HG03095 (cell line): ENCODE measurements around the gene KLC1.

ENCODE experiments used
- ATAC-seq: cut with Tn5 transposase; IDR thresholded peaks from one replicate; pipeline ENCODE4 v1.9.1; 2021; ENCODE audit warnings: moderate library complexity; ENCODE audit not compliant: unreplicated experiment

KLC1 gene

DNA sequence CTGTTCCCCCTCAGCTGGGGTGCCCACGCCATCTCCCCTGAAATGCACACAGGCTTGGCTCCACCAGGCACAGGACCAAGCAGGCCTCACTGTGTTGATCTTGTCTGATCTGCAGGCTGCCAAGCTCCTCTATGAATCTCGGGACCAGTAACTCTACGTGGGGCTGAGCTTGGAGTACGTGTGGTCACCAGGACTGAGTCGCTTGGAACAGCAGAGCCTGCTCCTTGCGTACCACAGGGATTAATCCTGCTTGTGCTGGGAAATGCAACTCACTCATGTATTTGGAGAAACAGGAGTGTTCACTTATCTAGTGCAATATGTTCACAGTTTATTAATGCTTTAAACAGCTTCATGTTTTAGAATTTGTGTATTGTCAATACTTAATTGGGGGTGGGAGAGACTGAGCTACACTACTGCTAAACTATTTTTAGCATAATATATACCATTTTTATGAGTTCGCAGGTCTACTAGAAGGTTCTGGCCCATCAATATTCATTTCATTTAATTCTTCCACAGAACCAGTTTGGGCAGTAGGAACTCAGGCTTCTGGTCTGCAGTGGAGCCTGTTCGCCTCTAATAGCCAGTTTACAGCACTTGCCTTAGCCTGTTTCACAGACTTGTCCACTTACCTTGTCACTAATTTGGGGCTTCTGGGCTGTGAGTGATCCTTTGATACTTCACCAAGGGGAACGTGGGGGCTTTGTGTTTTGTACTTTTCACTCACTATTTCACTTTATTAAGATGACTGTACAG lies 104.0 kb downstream of the KLC1 start:
- ATAC-seq: no peak

DNA sequence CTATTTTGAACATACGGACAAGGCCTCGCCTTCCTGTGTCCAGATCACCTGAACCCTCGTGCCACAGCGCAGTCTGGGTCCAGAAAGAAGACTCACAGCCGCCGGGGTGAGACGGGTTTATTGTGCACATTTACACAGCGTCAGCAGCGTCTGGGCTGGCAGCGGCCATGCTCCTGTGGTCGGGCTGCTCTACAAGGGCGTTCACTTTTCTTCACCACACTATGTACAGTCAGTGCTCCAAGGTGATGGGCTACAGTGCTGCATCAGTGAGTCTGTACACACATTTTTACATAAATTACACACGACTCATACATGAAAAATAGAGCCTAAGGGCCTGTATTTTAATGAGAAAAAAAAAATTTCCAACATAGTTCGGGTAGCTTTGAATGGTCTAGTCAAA lies 104.6 kb downstream of the KLC1 start:
- no peak for ATAC-seq

DNA sequence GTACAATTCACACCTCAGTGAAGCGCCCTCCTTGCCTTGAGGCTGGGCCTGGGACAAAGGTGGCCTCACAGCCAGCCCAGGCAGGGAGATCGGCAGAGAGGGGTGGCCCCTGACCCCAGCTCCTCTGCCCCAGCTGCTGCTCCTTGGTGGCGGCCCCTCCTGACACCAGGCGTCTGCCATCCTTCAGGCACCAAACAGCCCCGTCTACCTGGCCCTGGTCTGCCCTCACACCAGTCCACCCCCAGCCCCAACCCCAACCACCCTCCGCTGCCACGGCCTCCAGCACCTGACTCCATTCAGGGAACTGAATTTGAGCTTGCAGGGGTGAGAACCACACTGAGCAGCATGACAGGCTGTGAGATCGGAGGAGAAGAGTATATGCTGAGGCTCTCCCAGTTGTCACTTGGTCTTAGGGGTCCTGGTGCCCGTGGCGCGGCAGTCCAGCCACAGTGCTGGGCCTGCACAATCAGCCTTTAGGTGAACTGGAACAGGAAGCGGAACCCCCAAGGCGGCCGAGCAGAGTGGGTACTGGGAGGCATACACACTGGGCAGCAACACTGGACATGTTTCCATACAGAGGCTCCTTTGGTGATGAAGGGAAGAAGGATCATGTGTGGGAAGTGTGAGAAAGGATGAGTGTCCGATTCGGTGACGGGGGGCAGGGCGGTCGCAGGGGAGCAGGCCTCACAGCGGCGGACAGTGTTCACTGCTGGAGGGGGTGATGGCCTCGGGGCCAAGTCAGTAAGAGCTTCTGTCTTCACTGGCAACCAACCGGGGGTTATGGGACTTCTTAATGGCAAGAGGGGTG lies 105.3 kb downstream of the KLC1 start:
- no peak for ATAC-seq

DNA sequence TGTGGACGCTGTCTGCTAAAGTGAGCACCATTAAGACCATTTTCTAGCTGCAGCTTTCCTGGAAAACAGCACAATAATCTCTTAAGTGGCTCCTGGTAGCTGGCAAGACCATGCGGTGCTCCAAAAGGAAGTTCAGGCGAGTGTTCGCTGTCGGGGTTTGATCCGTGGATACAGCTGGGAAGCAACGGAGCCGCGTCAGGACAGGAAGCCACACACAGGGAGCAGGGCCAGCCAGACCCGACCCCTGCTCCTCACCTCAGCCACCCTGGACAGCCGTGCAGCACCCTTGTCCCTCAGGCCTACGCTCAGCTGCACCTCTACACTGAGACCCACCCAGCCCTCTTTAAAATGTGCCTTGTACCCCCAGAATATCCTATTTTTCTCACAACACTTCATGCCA lies 106.0 kb downstream of the KLC1 start:
- no peak for ATAC-seq

DNA sequence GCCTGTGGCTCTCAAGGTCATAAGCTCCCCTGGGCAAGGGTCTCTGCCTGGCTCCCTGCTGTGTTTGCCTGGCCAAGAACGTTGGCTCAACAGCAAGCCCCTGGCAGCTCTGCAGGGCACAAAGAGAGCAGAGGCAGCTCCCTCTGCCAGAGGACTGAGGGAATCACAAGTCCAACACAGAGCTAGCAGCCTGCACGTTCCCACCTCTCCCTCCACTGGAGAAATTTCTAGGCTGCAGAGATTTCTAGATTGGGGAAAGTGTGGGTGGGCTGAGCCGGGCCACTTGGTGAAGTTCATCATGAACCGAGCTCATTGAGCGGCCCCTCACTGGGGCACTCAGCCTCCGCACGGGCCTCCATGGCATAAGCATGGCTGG lies 106.4 kb downstream of the KLC1 start:
- no peak for ATAC-seq

DNA sequence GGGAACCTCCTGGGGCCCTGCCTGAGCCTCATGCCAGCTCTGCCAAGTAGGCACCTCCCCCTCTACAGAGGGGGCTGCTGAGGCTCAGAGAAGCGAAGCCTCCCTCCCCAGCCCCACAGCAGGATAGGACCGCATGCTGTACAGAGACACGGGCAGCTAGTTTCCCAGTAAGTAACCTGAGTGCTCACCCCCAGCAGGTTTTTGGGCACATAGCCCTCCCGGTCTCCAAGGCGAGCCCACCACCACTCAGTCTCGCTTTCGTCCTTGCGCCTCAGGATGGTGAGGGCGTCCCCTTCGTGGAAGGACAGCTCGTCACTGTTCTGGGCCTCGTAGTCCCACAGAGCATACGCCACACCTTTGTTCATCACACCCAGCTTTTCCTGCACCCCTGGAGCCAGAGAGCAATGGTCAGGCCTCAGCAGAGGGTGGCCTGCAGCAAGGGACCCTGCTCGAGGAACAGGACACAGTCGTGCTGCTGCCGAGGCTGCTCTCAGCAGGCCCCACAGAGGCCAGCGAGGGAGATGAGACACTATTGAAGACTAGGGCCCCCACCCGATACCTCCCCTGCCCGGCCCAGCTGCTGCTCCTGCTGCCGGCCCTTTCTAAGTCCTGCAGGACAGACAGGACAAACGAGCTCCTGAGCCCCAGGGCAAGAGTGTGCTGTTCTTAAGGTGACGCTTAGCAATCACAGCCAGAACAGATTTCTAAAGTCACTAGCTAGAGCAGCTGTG lies 107.0 kb downstream of the KLC1 start:
- no peak for ATAC-seq

DNA sequence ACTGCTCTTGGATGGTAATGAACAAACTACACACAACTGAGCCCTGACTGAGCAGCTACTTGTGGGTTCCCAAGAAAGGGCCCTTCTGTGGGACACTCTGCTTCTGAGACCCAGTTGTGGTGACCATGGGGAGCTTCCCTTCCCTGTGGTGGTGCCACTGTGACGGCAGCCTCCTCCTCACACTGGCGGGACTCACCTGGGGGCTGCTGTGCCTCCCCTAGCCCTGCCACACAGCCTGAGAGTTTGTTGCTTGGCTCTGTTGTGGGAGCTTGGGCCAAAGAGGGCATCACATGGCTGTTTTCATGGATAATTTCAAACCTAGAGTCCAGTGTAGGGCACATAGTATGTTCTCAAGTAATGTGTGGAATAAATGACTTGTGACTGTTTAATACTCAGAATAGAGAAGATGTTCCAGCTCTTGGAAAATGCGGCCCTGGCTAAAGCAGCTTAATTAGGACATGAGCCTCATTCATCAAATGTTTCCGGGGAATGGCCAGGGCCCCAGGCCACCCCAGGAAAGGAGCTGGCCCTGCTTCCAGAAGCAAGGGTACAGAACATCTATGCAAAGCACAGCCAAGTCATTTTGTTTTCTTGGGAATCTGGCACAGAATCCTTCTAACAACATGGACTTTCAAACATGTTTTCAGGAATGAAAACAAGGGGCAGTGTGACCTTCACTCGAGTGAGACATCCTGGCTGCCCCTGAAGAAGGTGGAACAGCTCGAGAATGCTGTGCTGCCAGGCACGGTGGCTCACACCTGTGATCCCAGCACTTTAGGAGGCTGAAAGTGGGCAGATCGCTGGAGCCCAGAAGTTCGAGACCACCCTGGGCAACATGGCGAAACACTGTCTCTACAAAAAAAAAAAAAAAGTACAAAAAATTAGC lies 107.8 kb downstream of the KLC1 start:
- ATAC-seq: no peak

DNA sequence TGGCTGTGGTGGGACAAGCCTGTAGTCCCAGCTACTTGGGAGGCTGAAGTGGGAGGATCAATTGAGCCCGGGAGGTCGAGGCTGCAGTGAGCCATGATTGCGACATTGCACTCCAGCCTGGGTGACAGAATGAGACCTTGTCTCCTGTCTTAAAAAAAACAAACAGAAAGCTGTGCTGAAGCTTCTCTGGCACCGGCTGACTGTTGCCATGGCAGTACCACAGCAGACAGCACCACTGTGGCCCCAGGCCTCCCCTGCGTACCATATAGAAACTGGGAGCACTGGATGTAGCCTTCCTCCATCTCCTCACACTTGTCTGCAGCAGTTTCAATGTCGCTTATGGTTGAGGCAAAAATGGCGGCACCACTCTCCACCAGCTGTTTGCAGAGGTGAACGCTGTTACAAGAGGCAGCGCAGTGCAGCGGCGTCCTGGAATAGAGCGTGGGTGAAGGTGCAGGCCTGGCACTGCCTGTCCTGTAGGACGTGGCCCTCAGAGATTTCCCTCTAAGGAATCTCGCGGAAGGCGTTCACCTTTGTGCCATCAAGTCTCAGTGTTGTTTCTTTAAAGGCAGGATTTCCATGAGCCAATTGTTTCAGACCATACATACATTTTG lies 108.5 kb downstream of the KLC1 start:
- no peak for ATAC-seq

DNA sequence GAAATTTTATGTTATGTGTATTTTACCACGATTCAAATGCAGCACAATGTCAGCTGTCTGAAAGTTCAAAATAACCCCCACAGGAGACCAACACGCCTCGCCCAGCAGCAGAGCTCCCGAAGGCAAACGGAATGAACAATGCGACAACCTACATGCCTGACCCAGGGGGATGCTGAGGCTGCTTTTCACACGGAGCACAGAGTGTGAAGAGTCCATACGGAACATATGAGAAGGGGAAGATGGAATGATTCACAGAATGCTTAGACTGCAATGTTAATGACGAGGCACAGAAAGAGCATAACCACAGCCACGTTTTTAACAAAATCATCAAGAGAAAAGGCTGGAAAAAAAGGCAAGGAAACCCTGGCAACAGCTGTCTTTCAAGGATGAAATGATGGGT lies 109.2 kb downstream of the KLC1 start:
- no peak for ATAC-seq

DNA sequence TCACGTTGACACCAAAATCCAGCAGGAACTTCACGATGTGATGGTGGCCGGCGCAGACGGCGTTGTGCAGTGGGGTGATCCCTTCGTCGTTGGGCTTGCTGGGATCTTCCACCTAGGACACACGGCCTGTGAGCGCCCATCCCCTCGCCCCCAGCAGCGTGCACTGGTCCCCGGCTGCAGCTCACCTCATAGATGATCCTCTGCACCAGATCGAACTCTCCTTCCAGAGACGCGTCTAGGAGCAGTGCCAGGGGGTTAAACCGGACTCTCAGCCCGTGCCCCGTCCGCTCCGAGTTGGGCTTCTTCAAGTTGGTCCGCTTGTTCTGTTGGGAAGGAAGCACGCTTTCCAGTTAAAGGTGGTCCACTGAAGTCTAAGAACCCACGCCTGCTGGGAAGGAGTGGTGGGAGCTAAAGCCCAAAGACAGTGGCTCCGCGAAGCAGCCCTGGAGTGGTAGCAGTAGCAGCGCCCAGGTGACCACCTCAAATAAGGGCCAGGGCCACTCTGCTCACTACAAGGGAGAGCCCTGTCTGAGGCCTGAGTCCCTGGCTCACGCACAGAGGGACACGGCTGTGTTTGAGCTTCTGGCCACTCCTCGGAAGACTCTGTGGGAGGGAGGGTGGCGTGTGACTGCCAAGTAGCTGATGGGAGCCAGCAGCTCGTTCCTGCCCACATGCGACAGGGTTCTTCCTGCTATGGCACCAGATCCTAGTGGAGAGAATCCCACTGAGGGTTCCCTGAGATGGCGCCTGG lies 109.9 kb downstream of the KLC1 start:
- no peak for ATAC-seq

DNA sequence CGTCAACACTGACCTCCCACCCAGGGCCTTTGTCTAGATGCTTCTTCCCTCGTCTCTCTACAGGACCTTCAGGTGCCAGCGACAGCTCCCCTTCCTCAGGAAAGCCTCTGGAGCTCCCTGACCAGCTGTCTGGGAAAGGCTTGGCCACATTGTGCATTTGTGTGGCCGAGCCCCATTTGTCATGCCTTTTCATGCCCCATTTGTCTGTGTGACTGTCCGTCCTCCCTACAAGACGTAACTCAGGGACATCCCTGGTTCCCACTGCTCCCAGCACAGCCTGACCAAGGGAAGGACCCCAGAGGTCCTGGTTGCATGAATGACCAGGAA lies 110.4 kb downstream of the KLC1 start:
- ATAC-seq: no peak

DNA sequence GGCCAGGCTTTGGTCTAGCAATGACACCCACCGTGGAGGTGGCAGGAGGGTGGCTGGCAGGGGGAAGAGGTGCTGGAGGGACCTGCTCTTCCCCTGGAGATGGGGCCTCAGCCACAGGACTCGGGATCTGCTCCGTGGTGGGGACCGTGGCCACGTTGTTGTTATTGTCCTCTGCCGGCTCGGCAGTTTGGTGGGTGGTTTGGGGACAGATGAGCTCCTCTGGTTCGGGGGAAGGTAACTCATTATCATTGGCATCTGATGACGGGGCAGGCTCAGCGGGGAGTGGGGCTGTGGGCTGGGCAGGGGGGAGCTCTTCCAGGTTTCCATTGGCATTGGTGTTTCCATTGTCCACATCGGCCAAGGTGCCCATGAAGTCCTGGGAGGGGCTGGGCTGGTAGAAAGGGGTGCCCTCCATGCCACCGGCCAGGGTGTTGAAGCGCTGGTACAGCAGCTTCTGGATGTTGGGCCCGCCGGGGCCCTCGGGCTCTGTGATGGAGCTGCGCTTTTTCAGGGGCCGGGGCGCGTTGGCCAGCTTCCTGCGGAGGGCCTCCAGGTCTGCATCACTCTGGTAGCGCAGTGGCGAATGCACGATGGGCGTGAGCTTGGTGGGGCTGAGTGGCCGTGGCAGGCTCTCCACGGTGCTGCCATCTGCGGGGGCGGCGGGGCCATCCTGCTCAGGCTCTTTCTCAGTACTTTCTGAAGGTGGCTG lies 110.9 kb downstream of the KLC1 start:
- ATAC-seq: no peak

DNA sequence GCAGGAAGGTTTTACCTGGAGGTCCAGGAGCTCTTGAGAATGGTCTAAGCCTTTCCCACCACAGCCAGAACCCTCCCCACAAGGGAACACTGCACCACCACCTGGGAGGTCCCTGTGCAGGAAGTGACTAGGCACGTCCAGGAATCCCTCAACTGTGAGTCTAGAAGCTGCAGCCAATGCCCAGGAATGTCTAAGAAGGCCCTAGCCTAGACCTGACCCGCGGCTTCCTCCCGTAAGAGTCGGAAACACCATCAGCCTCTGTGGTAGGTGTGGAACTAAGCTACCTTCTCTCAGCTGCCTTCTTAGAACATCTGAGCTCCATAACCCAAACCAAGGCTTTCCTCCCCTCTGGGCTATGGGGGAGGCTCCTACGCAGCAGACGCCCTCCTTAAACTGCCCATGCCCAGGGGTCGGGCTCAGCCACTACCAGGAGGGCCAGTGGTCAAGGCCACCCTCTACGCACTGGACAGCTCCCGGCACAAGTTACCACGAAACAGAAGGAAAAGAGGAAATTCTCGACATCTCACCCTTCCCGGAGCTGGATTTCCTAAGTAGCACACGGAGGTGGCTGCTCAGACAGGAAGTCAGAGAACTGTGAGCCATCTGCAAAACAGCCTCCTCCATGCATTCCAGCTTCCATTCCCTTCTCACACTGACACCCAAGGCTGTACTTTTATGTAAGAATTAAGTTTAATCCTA lies 112.1 kb downstream of the KLC1 start:
- ATAC-seq: no peak

DNA sequence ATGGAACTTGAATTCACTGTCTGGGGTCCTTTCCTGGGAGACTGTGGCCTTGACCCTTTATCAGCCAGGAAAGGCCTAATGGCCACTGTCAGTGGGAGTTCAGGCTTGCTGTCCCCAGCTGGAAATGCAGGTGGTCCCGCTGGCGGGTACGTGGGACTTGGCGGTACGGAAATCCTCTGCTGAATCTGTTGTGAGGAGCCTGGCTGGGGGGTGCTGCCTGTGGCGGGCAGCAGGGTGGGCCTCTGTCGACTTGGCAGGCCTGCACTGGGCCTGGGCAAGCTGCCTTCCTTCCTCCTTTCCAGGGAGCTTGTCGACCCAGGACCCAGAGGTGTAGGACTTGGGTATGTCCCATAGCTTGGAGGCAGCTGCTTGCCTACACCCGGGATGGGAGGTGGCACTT lies 112.9 kb downstream of the KLC1 start:
- no peak for ATAC-seq

DNA sequence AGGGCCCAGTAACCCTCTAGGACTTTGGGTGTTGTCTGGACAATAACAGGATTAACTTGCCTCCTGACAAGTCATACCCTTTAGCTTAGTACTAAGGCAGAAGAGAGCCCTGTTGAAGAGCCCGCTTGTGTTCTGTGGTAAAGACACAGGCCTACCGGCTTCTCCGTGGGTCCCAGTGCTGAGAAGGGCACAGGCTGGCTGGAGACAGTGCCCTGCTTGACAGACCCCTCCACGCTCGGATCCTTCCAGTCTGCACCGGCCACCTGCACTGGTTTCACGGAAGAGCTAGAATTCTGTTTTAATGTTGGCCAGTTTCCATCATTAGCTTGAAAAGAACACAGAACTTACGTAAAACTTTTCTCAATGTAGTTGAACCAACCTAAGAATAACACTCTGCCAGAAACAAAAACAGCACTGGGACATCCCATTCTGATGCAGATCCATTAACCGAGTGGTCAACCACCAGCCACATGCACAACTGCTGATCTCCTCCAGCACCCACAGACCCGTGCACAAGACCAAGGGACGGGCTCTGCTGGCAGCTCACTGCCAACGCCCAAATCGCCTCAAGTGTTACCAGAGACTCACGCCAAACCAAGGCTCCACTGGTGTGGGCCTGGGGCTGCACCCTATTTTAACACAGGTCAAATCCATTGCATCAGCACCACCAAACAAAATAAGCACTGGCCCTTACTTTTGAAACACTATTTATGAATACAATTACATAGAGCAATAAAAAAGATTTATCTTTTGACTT lies 113.7 kb downstream of the KLC1 start:
- ATAC-seq: no peak

DNA sequence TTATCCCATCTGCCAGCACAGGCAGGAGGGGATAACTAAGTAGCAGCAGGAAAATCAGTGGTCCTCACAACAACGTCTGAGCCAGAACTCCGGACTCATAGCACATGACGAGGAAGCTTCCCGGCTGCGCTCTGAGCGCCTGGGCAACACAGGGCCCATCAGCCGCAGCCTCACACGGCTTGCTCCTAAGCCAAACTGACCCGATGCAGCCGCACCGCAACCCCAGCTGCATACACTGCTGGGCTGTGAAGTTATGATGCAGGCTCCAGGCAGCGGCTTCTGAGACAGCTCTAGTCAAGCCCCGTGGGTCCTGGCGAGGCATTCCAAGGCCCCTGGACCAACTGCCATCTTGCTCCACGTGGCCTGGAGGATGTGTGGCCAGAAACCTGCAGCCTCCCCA lies 114.7 kb downstream of the KLC1 start:
- ATAC-seq: no peak

DNA sequence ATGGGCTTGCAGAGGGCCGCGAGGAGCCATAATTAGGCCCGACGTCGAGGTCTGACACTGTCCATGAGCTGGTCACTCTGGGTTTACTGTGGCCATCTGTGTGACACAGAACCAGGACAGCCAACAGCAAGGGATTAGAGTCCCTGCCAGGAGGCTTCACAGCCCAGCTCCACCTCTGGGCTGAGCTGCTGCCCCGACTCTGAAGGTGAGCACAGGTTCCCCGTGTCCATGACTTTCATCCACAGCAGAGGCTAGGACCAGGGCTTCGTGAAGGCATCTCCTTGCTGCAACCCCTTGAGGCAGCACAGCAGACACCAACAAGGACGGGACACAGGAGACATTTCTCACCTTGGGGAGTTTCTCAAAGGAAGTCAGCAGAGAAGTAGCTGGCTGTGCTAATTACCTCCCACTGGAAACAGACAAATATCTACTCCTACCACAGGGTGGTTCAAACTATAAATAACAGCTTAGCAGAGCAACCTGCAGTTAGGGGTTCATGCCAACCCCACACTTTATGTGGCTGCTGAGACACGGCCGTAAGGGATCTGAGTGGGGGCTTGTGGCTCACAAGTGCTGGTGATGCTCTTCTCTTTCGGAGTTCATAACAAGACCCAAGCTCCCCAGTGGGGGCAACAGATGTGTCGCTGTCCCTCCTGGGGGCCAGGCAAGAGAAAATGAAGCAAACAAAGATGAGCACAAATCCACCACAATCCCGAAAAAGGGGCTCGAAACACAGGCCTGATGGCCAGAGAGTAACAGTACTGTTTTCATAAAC lies 115.8 kb downstream of the KLC1 start:
- ATAC-seq: no peak
